Kidney (tissue), 14 donors: ENCODE data around the gene MAPK8. TPM values are rescaled to one million over a fixed set of nuclear protein-coding genes. Genes with fewer than 3 reads are reported as not detected.

Experiments
- DNase-seq, 5 donors: peaks; one replicate each; pipeline ENCODE4 v3.0.0-alpha.2; 2013 to 2020
- FAIRE-seq: peaks from 2 replicates; lab custom pipeline; 2012; peaks lifted over from hg19 to GRCh38; lab: Jason Lieb, UNC
- H3K27ac ChIP-seq, 2 donors: one replicate each; pipeline ENCODE4 v1.7.0; 2013; ENCODE audit warnings: low read depth in 2 of 2, low read length in 2 of 2, inconsistent platforms in 1 of 2
- H3K27me3 ChIP-seq: one replicate; pipeline ENCODE4 v1.7.1; 2013; ENCODE audit warnings: low read length, inconsistent platforms; ENCODE audit not compliant: control insufficient read depth, insufficient read depth
- H3K36me3 ChIP-seq, 3 donors: one replicate each; pipeline versions ENCODE4 v1.7.0 to v1.7.1; 2013; ENCODE audit warnings: low read length in 3 of 3, control low read depth in 1 of 3, inconsistent platforms in 1 of 3; ENCODE audit not compliant: insufficient read depth in 3 of 3, control insufficient read depth in 2 of 3
- H3K4me1 ChIP-seq, 3 donors: one replicate each; pipeline versions ENCODE4 v1.7.0 to v1.7.1; 2013; ENCODE audit warnings: low read length in 3 of 3, inconsistent platforms in 1 of 3, low read depth in 1 of 3; ENCODE audit not compliant: control insufficient read depth in 2 of 3, insufficient read depth in 2 of 3
- H3K4me3 ChIP-seq, 3 donors: one replicate each; pipeline versions ENCODE4 v1.7.0 to v1.8.1; 2013; ENCODE audit warnings: low read length in 3 of 3, control low read depth in 1 of 3, inconsistent platforms in 1 of 3
- H3K9ac ChIP-seq, 3 donors: one replicate each; pipeline versions ENCODE4 v1.7.0 to v1.7.1; 2013; ENCODE audit warnings: low read length in 3 of 3, control low read depth in 1 of 3, inconsistent platforms in 1 of 3
- H3K9me3 ChIP-seq, 3 donors: one replicate each; pipeline versions ENCODE4 v1.7.0 to v1.7.1; 2013; ENCODE audit warnings: low read length in 3 of 3, control low read depth in 1 of 3, inconsistent platforms in 1 of 3; ENCODE audit not compliant: control insufficient read depth in 2 of 3, insufficient read depth in 1 of 3
- intact Hi-C: fragments of 100-400 bp; cut with DNase I; formaldehyde crosslinking; loops from one replicate; pipeline ENCODE4 v1.11.1; 2022
- polyA plus RNA-seq: library from polyadenylated mRNA; stranded (reverse); fragments of 350-450 nt; fragmentation: Illumina TruSeq; extraction: RNeasy Lipid Tissue Mini Kit (QIAGEN cat#74804); gene quantifications from one replicate; pipeline ENCODE4 v1.2.3, GENCODE V29; 2014; ENCODE audit warnings: low read depth, low replicate concordance; ENCODE audit not compliant: insufficient read depth
- total RNA-seq: library from RNA; stranded (reverse); fragmentation: NEBNext Ultra II Directional; extraction: Animal tissue kit (Norgen Biotek cat#: 25700); gene quantifications from one replicate; pipeline ENCODE4 v1.2.1, GENCODE V29; 2021
- TF ChIP-seq, protein P1 (sequence below): IDR thresholded peaks from 3 replicates; pipeline ENCODE4 v1.5.1; 2012; ENCODE audit warnings: mild to moderate bottlenecking, moderate library complexity, borderline replicate concordance; ENCODE audit not compliant: insufficient read depth; ENCODE audit errors: extremely low read depth
- donor health status: control.
- donor health status: control.
- donor health status: control.
- donor health status: control.
- donor health status: control.
- donor health status: DM: yes; HTN: yes; CAD: no.
- donor health status: Normal renal cell carcinoma (clear cell type).

MAPK8 gene
- total and polyA plus RNA-seq, 2 donors from 2014 or later: 17.0 to 36.7 TPM

DNA sequence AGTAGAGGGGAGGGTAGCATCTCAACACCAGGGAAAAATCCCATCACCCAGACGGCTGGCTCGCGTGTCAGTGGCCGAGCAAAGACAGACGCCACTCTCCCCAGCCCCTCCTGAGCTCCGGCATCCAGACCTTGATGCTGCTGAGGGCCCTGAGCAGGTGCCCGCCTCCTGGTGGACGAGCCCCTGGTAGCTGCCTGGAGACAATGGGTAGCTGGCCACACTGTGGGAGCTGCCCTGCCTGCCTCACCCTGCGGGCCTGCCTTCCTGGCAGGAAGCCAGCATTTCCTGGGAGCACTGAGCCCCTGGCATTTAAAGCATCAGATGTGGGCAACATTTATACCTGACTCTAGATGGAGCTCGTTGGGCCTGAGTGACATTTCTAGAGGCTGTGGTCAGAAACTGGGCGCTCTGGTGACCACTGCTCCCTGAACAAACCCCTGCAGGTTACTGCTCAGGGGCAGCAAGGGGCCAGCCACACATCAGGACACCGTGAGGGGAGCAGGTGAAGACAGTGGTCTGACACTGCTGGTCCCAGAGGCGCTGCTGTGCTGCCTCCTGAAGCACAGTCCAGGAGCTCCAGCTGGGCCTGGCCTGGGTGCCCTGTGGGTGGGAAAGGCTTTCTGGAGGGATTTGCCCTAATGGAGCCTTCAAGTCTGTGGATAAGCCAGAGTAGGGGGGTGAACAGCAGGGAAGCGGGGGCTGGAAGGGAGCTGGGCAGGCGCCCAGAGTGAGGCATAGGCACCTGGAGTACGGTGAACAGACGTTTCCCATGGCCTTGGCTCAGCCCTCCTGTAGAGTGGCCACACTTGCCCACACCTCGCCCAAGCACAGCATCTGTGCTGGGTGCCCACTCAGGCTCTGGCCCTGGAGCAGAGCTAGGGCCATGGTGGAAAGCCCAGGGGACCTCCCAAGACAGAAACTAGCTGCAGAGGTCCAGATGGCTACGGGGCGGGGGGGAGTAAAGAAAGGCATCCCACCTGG lies 138.7 kb downstream of the MAPK8 start:
- H3K27me3 ChIP-seq: no peaks in the 10 kb centered on the region
- no peaks in the 10 kb centered on the region for H3K36me3 ChIP-seq
- H3K27ac ChIP-seq: no peak overlapping the region
- no peak overlapping the region for H3K9ac ChIP-seq
- no peaks in the 10 kb centered on the region for H3K4me1 ChIP-seq
- no peak for FAIRE-seq
- no peak overlapping the region for H3K4me3 ChIP-seq
- DNase-seq: peak in 4 of 5 donors; percentile 50 to 70 (median 64)
- H3K9me3 ChIP-seq: no peaks in the 10 kb centered on the region
- intact Hi-C loops: no loop called here
- TF ChIP-seq, protein P1, sequence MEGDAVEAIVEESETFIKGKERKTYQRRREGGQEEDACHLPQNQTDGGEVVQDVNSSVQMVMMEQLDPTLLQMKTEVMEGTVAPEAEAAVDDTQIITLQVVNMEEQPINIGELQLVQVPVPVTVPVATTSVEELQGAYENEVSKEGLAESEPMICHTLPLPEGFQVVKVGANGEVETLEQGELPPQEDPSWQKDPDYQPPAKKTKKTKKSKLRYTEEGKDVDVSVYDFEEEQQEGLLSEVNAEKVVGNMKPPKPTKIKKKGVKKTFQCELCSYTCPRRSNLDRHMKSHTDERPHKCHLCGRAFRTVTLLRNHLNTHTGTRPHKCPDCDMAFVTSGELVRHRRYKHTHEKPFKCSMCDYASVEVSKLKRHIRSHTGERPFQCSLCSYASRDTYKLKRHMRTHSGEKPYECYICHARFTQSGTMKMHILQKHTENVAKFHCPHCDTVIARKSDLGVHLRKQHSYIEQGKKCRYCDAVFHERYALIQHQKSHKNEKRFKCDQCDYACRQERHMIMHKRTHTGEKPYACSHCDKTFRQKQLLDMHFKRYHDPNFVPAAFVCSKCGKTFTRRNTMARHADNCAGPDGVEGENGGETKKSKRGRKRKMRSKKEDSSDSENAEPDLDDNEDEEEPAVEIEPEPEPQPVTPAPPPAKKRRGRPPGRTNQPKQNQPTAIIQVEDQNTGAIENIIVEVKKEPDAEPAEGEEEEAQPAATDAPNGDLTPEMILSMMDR: no peak

DNA sequence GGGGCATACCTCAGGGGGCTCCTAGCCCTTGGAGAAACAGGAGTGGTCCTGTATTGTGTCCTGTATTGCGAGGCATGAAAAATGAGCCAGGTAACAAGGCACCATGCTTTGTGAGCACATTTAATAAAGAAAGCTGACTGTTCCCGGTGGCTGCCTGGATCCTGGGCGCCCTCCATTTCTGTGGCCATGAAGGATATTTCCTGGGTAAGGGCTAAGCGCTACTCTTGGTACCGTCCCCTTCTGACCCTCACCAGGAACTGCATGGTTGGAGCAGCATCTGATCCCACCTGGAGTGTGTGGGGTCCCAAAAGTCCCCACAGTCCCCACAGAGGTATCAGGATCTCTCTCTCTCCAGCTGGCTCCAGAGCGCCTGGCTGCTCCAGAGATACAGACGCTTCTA lies 139.5 kb downstream of the MAPK8 start:
- Histone ChIP-seq H3K9ac (no peak overlapping the region), H3K27me3 (no peaks in the 10 kb centered on the region), H3K4me3 (no peak overlapping the region), H3K9me3 (no peaks in the 10 kb centered on the region), H3K27ac (no peak overlapping the region), H3K36me3 (no peaks in the 10 kb centered on the region), H3K4me1 (no peaks in the 10 kb centered on the region)
- TF ChIP-seq, protein P1: no peak
- intact Hi-C loops: no loop called here
- FAIRE-seq (no peak), DNase-seq (no peak)

DNA sequence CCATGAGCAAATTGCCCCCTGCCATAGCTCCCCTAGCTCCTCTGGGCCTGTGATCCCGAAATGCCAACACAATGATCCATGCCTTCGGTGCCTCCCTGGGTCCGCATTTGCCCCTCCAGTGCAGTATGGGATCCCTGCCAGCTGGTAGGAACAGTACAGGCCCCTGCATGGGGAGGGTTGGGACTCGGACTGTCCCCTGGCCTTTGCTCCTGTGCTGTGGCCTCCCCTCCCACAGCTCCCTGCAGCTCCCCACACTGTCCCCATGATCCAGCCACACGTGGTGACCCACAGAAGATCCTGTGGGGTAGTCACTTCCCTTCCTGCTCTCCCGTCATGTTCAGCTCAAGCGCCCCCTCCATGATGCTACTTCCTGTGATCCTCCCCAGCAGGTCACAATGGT lies 140.3 kb downstream of the MAPK8 start:
- H3K4me1 ChIP-seq: no peaks in the 10 kb centered on the region
- TF ChIP-seq, protein P1: no peak
- intact Hi-C loops: no loop called here
- H3K27ac ChIP-seq: no peak overlapping the region
- DNase-seq (peak in 1 of 5 donors; percentile 42), FAIRE-seq (no peak)
- H3K9me3 ChIP-seq: no peaks in the 10 kb centered on the region
- H3K9ac ChIP-seq: no peak overlapping the region
- no peaks in the 10 kb centered on the region for H3K27me3 ChIP-seq
- no peaks in the 10 kb centered on the region for H3K36me3 ChIP-seq
- no peak overlapping the region for H3K4me3 ChIP-seq
